ENCODE results near the gene CACNG1. TPM values are rescaled to one million over a fixed set of nuclear protein-coding genes. Genes with fewer than 3 reads are reported as not detected.

The CACNG1 gene
- total RNA-seq, 2 donors from 2014 or later, result not detected

DNA sequence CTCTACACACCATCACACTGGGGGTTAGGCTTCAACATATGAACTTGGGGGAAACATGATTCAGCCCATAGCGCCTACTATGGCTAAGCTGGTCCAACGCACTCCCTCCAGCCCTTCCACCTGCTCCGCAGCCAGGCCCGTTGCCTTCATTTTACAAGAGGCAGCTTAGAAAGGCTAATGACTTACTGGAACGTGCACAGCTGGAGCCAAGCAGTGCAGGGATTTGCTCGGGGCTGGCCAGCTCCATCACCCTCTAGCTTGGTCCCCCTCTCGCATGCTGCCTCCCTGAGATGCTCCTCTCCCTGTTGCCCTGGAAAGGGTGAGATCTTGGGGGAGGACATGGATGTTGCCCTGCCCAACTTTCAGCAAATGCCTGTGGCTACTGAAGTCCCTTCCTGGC, 2.8 kb upstream of the CACNG1 start:
- TF ChIP-seq, protein P1, sequence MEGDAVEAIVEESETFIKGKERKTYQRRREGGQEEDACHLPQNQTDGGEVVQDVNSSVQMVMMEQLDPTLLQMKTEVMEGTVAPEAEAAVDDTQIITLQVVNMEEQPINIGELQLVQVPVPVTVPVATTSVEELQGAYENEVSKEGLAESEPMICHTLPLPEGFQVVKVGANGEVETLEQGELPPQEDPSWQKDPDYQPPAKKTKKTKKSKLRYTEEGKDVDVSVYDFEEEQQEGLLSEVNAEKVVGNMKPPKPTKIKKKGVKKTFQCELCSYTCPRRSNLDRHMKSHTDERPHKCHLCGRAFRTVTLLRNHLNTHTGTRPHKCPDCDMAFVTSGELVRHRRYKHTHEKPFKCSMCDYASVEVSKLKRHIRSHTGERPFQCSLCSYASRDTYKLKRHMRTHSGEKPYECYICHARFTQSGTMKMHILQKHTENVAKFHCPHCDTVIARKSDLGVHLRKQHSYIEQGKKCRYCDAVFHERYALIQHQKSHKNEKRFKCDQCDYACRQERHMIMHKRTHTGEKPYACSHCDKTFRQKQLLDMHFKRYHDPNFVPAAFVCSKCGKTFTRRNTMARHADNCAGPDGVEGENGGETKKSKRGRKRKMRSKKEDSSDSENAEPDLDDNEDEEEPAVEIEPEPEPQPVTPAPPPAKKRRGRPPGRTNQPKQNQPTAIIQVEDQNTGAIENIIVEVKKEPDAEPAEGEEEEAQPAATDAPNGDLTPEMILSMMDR (IDR thresholded peaks at IDR 0.05), result no peak
- H3K36me3 ChIP-seq, result no peaks in the 10 kb centered on the region
- ATAC-seq (ENCODE audit: insufficient number of reproducible peaks, low FRiP score, low read depth), result no peak
- DNase-seq (ENCODE audit: low spot score), result no peak
- H3K4me1 ChIP-seq (ENCODE audit: control insufficient read depth in 1 of 2, low read depth in 2 of 2), result no peaks in the 10 kb centered on the region
- no peaks in the 10 kb centered on the region for H3K9me3 ChIP-seq
- H3K27ac ChIP-seq, result no peak overlapping the region
- no peaks in the 10 kb centered on the region for H3K27me3 ChIP-seq (replicated peaks; ENCODE audit: insufficient read depth)
- no peak overlapping the region for H3K4me3 ChIP-seq

DNA sequence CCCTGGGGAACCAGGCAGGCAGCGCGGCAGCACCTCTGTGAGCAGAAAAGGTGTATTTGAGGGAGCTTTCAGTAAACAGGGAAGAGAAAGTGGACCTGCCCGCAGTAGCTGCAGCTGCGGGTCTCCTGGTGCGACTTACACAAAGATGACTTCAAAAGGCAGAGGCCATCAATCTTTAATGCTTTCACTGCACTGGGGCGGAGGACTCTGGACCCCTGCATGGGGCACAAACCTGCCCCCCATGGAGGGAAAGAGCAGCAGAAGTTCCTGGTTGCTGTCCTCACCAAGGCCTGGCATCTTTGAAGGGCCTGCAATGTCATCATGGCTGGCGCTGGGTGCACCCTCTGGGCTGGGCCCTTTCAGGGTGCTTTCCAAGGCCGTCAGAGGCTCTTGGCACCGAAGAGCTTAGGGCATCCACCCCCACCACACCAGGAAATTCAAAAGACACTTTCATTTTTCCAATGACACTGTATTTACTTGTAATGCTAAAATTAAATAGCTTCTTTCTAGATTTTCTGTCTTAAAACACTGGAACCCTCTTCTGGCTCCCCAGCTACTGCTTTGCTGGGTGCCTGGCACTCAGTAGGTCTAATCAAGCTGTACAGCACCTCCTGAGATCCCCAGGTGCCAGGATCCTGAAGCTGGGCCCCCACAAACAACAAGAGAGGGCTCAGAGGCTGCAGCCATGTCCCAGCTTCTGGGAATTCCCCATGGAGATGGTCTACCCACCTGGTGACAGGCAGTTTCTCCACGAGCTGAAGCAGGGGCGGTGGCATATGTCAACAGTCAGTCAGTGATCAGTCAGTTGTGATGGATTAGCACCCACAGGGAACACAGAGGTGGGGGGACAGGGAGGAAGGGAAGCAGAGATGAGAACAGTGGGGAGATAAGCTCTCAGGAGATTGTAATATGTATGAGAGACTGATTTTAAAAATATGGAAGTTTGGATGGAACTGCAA, 2.1 kb upstream of the CACNG1 start:
- Histone ChIP-seq H3K4me3 (no peak overlapping the region), H3K9me3 (no peaks in the 10 kb centered on the region), H3K4me1 (ENCODE audit: control insufficient read depth in 1 of 2, low read depth in 2 of 2) (no peaks in the 10 kb centered on the region), H3K27me3 (replicated peaks; ENCODE audit: insufficient read depth) (no peaks in the 10 kb centered on the region), H3K27ac (no peak overlapping the region), H3K36me3 (no peaks in the 10 kb centered on the region)
- TF ChIP-seq, protein P1 (IDR thresholded peaks at IDR 0.05), result no peak
- ATAC-seq (ENCODE audit: insufficient number of reproducible peaks, low FRiP score, low read depth) (no peak), DNase-seq (ENCODE audit: low spot score) (no peak)

GRCh38 chr17:67043283-67043682, 1.1 kb upstream of the CACNG1 start:
- DNase-seq (ENCODE audit: low spot score) (no peak), ATAC-seq (ENCODE audit: insufficient number of reproducible peaks, low FRiP score, low read depth) (no peak)
- Histone ChIP-seq H3K9me3 (peaks cover 2% of the 10 kb centered on the region), H3K4me1 (ENCODE audit: control insufficient read depth in 1 of 2, low read depth in 2 of 2) (no peaks in the 10 kb centered on the region), H3K27me3 (replicated peaks; ENCODE audit: insufficient read depth) (no peaks in the 10 kb centered on the region), H3K27ac (no peak overlapping the region), H3K36me3 (no peaks in the 10 kb centered on the region), H3K4me3 (no peak overlapping the region)
- TF ChIP-seq, protein P1 (IDR thresholded peaks at IDR 0.05), result no peak

GRCh38 chr17:67044940-67045339, 586 bp downstream of the CACNG1 start:
- ATAC-seq (ENCODE audit: insufficient number of reproducible peaks, low FRiP score, low read depth), result no peak

DNA sequence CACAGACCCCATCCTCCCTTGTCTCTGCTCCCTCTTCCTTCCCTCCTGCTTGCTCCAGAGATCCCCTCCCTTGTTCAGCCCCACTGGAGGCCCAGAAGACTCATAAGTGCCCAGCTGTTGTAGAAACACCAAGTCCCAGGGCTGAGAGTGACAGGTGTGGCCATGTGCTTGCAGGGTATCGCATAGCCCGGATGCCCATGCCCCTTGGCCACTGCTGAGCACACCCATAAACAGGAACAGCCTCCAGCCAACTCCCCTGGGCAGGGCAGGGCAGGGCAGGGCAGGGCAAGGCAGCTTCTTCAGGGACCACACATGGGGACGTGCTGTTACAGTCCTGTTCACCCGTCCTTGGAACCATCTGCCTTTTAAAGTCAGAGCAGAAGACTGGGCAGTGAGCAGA, 2.0 kb downstream of the CACNG1 start:
- no peaks in the 10 kb centered on the region for H3K4me1 ChIP-seq (ENCODE audit: control insufficient read depth in 1 of 2, low read depth in 2 of 2)
- H3K4me3 ChIP-seq, result no peak overlapping the region
- H3K27me3 ChIP-seq (replicated peaks; ENCODE audit: insufficient read depth), result no peaks in the 10 kb centered on the region
- no peak overlapping the region for H3K27ac ChIP-seq
- H3K36me3 ChIP-seq, result no peaks in the 10 kb centered on the region
- peaks cover 13% of the 10 kb centered on the region for H3K9me3 ChIP-seq
- DNase-seq (ENCODE audit: low spot score) (no peak), ATAC-seq (ENCODE audit: insufficient number of reproducible peaks, low FRiP score, low read depth) (no peak)
- TF ChIP-seq, protein P1 (IDR thresholded peaks at IDR 0.05), result no peak

More at GRCh38 chr17:67044940-67045339, 586 bp downstream of the CACNG1 start:
- no peaks in the 10 kb centered on the region for H3K27me3 ChIP-seq (replicated peaks; ENCODE audit: insufficient read depth)
- no peak for DNase-seq (ENCODE audit: low spot score)
- TF ChIP-seq, protein P1 (IDR thresholded peaks at IDR 0.05), result no peak
- no peak overlapping the region for H3K27ac ChIP-seq
- H3K9me3 ChIP-seq, result peaks cover 13% of the 10 kb centered on the region
- no peak overlapping the region for H3K4me3 ChIP-seq
- no peaks in the 10 kb centered on the region for H3K36me3 ChIP-seq
- H3K4me1 ChIP-seq (ENCODE audit: control insufficient read depth in 1 of 2, low read depth in 2 of 2), result no peaks in the 10 kb centered on the region
